NB4 (cell line): ENCODE data around the gene COL9A2.
"Not testable (repeated sequence)": the region's sequence is repeated elsewhere in the genome, so short reads cannot be mapped to it uniquely, and the experiment has no call there.

Experiments used
- DNase-seq: peaks from one replicate; pipeline ENCODE4 v3.0.0; 2010; ENCODE audit warnings: low read depth
- H3K4me3 ChIP-seq: one replicate; pipeline ENCODE4 v1.5.1; 2011; ENCODE audit warnings: mild to moderate bottlenecking, low read depth, low read length, moderate library complexity
- CTCF ChIP-seq: IDR thresholded peaks from one replicate; pipeline ENCODE4 v1.5.1; 2012; ENCODE audit warnings: low read depth, low read length
- MAX ChIP-seq: IDR thresholded peaks from 2 replicates; pipeline ENCODE4 v1.6.1; 2011; ENCODE audit warnings: low read depth, low read length
- MYC ChIP-seq: IDR thresholded peaks from 2 replicates; pipeline ENCODE4 v1.6.1; 2011; ENCODE audit warnings: low read depth, low read length
- POLR2A ChIP-seq: IDR thresholded peaks from 2 replicates; pipeline ENCODE4 v1.6.1; 2011; ENCODE audit warnings: mild to moderate bottlenecking; ENCODE audit not compliant: insufficient read length; ENCODE audit errors: extremely low read depth

COL9A2 gene

GRCh38 chr1:40344597-40344996 lies 27.5 kb upstream of the COL9A2 start:
- TF ChIP-seq MYC: 0 out of 2 replicates have a peak, but pooled peaks have one; percentile 27
- no peak for TF ChIP-seq MAX
- DNase-seq: peak; percentile 67
- H3K4me3 ChIP-seq: no peak overlapping the region

- DNase-seq, H3K4me3 ChIP-seq: not testable (repeated sequence)
Measured at GRCh38 chr1:40342381-40342717, 25.3 kb upstream of the COL9A2 start.

GRCh38 chr1:40341491-40342380 lies 24.6 kb upstream of the COL9A2 start:
- DNase-seq: peak; percentile 30
- TF ChIP-seq MAX (0 out of 2 replicates have a peak, but pooled peaks have one; percentile 33), MYC (0 out of 2 replicates have a peak, but pooled peaks have one; percentile 22), POLR2A (no peak)
- H3K4me3 ChIP-seq: no peak overlapping the region

- H3K4me3 ChIP-seq: no peak overlapping the region
- TF ChIP-seq MAX: no peak
- TF ChIP-seq CTCF: no peak
- TF ChIP-seq POLR2A: no peak
- no peak for TF ChIP-seq MYC
- peak; percentile 43 for DNase-seq
Measured at GRCh38 chr1:40339420-40340323, 22.6 kb upstream of the COL9A2 start.

GRCh38 chr1:40338745-40339419 lies 21.8 kb upstream of the COL9A2 start:
- H3K4me3 ChIP-seq: peak overlapping the region; percentile 48
- TF ChIP-seq CTCF (peak; percentile 94), POLR2A (no peak), MYC (no peak), MAX (peak; percentile 9; the same call in 1 of the 2 replicates)
- peak; percentile 86 for DNase-seq

GRCh38 chr1:40337443-40337842 lies 20.4 kb upstream of the COL9A2 start:
- TF ChIP-seq CTCF: no peak
- no peak for DNase-seq
- H3K4me3 ChIP-seq: no peak overlapping the region

- TF ChIP-seq POLR2A (no peak), MAX (no peak), MYC (no peak)
- no peak for DNase-seq
- no peak overlapping the region for H3K4me3 ChIP-seq
Measured at GRCh38 chr1:40332695-40333094, 15.6 kb upstream of the COL9A2 start.

GRCh38 chr1:40331403-40331802 lies 14.3 kb upstream of the COL9A2 start:
- DNase-seq, H3K4me3 ChIP-seq: not testable (repeated sequence)
